Fibroblast of lung (primary cell): ENCODE results near the gene FYN.
"Not testable (repeated sequence)": the region's sequence is repeated elsewhere in the genome, so short reads cannot be mapped to it uniquely, and the experiment has no call there.

ENCODE experiments used
- EZH2 ChIP-seq: IDR thresholded peaks from 2 replicates; pipeline ENCODE4 v1.5.1; 2012; ENCODE audit warnings: low read length, control low read depth, mild to moderate bottlenecking; ENCODE audit errors: missing control alignments
- TF ChIP-seq, protein P1 (sequence below), 2 donors: IDR thresholded peaks in 1 of 2; conservative IDR thresholded peaks in 1 of 2; 1 replicate in 1 of 2; 2 replicates in 1 of 2; pipeline ENCODE4 v1.5.1; 2011 to 2012; ENCODE audit warnings: low read length in 2 of 2, control low read depth in 1 of 2, inconsistent platforms in 1 of 2, low read depth in 1 of 2, mild to moderate bottlenecking in 1 of 2

DNA sequence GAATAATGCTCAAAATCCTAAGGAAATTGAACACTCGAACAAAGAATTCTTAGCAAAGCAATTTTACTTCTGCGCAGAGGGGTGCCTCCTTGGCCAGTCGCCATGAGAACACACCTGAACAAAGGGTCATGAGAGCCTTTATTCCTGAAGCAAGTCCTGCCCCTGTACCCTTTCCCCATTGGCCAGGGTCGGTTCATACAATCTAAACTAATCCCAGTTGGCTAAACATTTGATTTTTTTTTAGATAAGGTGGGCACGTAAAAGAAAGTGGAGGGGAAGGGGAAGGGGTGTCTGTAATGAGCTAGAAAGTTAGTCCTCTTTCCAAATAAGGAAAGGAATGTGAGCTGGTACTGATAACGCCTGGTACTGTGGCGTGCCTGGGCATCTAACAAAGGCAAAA, 37.9 kb downstream of the FYN start:
- TF ChIP-seq, protein P1, sequence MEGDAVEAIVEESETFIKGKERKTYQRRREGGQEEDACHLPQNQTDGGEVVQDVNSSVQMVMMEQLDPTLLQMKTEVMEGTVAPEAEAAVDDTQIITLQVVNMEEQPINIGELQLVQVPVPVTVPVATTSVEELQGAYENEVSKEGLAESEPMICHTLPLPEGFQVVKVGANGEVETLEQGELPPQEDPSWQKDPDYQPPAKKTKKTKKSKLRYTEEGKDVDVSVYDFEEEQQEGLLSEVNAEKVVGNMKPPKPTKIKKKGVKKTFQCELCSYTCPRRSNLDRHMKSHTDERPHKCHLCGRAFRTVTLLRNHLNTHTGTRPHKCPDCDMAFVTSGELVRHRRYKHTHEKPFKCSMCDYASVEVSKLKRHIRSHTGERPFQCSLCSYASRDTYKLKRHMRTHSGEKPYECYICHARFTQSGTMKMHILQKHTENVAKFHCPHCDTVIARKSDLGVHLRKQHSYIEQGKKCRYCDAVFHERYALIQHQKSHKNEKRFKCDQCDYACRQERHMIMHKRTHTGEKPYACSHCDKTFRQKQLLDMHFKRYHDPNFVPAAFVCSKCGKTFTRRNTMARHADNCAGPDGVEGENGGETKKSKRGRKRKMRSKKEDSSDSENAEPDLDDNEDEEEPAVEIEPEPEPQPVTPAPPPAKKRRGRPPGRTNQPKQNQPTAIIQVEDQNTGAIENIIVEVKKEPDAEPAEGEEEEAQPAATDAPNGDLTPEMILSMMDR (conservative IDR thresholded peaks at IDR 0.05 in 1 of 2, IDR thresholded peaks at IDR 0.05 in 1 of 2; ENCODE audit: low read depth in 1 of 2, low read length in 2 of 2) = not testable (repeated sequence)
- TF ChIP-seq EZH2 = not testable (repeated sequence)
